NCI-H2029 (cell line): ENCODE measurements around the gene ZNF197.
"Not testable (repeated sequence)": the region's sequence is repeated elsewhere in the genome, so short reads cannot be mapped to it uniquely, and the experiment has no call there.

Experiments
- DNase-seq: peaks from one replicate; lab custom pipeline; 2025; lab: John Stamatoyannopoulos, UW

The ZNF197 gene

GRCh38 chr3:44665173-44665572 lies 40.3 kb downstream of the ZNF197 start:
- DNase-seq: no peak

GRCh38 chr3:44666346-44666745 lies 41.5 kb downstream of the ZNF197 start:
- no peak for DNase-seq

DNA sequence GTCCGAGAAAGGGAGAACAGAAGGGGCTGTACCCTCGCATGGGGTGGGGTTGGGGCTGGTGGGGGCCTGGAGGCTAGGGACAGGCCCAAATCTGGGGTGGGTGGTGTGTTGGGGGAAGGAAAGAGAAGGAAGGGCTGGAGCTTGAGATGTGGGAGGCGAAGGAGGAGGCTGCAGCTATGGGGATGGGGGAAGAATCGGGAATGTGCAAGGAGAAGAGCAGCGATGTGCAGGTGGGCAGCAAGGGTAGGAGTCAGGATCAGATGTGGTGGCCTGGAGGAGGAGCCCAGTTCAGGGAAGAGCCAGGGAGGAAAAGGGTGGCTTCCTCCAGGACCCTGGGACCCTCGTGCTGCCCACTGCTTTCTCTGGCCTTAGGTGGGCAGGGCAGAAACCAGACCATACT lies 44.9 kb downstream of the ZNF197 start:
- no peak for DNase-seq

GRCh38 chr3:44673466-44673865 lies 48.6 kb downstream of the ZNF197 start:
- DNase-seq: not testable (repeated sequence)

GRCh38 chr3:44674211-44674610 lies 49.4 kb downstream of the ZNF197 start:
- no peak for DNase-seq

DNA sequence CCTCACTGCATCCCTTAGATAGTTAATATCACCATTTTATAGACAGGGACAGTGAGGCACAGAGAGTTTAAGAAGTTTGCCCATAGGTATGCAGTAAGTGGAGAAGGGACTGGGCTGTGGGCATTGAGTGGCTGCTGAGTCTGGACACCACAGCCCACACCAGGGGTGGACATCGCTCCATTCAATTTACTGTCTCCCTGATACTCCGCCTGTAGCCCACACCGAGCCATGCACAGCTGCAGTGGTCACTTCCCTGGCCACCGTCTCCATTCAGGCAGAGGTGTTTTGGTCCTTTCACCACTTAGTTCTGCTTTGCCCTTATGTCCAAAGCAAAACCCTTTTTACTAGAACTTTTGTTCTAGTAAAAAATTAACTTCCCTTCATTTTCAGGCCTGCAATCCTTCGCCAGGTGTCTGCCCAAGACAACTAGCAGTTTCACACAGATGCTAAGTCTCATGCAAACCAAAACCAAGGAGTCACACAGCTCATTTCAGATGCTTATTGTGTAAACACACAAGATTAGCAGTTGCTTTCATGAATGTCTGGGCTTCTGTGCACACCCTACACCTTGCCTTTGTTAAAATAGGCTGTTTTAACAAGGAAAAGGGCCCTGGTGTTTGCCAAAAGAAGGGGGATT lies 53.8 kb downstream of the ZNF197 start:
- no peak for DNase-seq

GRCh38 chr3:44680921-44681455 lies 56.2 kb downstream of the ZNF197 start:
- DNase-seq: no peak

- no peak for DNase-seq
Observed at GRCh38 chr3:44682182-44682896, 57.5 kb downstream of the ZNF197 start.

DNA sequence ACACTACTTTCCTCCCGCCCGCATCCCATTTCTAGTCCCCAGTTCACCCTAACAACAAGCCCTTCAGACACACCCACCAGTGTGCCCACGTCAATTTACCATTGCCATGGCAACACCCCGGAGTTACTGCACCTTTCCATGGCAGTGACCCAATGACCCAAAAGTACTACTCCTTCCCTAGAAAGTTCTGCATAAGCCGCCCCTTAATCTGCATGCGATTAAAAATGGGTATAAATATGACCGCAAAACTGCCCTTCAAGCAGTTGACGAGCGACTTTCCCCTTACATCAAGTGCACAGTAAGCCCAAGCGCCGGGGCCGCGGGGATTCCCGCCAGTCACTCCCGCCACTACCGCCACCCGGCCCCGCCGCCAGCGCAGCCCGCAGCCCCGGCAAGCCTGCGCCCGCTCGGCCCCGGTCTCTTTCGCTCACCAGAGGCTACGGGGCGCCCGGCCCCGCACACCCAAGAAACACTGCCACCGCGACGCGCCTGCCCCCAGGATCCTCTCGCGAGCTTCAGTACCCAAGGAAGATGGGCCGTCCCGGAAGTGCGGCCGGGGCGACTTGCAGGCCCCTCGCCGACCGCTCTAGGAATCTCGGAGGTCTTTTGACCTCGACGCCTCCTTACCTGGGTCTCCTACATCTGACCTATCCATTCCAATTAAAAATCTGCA lies 60.4 kb downstream of the ZNF197 start:
- DNase-seq: peak; percentile 95

GRCh38 chr3:44687898-44688297 lies 63.1 kb downstream of the ZNF197 start:
- DNase-seq: no peak
